ENCODE results near the gene HTR1B.

DNA sequence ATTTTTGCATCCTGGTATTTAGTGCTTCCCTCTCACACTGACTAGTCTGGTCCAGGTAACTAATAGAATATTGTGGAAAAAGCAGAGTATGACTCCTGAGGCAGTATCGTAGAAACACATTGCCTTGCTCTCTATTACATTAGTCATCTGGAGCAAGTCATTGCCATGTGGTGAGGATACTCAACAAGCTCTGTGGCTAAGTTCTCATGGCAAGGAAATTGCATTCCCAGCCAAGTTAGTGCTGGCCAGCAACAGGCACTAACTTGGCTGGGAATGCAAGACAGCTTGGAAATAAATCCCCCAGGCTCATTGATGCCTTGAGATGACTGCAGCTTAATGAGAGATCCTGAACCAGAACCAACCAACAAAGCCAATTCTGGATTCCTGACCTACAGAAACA is 39.7 kb upstream of the HTR1B start:
- TF ChIP-seq, protein P1, sequence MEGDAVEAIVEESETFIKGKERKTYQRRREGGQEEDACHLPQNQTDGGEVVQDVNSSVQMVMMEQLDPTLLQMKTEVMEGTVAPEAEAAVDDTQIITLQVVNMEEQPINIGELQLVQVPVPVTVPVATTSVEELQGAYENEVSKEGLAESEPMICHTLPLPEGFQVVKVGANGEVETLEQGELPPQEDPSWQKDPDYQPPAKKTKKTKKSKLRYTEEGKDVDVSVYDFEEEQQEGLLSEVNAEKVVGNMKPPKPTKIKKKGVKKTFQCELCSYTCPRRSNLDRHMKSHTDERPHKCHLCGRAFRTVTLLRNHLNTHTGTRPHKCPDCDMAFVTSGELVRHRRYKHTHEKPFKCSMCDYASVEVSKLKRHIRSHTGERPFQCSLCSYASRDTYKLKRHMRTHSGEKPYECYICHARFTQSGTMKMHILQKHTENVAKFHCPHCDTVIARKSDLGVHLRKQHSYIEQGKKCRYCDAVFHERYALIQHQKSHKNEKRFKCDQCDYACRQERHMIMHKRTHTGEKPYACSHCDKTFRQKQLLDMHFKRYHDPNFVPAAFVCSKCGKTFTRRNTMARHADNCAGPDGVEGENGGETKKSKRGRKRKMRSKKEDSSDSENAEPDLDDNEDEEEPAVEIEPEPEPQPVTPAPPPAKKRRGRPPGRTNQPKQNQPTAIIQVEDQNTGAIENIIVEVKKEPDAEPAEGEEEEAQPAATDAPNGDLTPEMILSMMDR (optimal IDR thresholded peaks at IDR 0.05 in 1 of 3, IDR thresholded peaks at IDR 0.05 in 1 of 3, conservative IDR thresholded peaks at IDR 0.05 in 1 of 3; ENCODE audit: extremely low read depth in 1 of 3, insufficient read depth in 2 of 3, low read length in 3 of 3), result no peak
- no peak for TF ChIP-seq EZH2 (IDR thresholded peaks at IDR 0.05; ENCODE audit: low read length)
